GM19023 (cell line): ENCODE measurements around the gene C20orf202.

Experiments
- ATAC-seq: cut with Tn5 transposase; IDR thresholded peaks from one replicate; pipeline ENCODE4 v1.9.1; 2021; ENCODE audit warnings: mild to moderate bottlenecking, moderate library complexity; ENCODE audit not compliant: unreplicated experiment

C20orf202 gene

DNA sequence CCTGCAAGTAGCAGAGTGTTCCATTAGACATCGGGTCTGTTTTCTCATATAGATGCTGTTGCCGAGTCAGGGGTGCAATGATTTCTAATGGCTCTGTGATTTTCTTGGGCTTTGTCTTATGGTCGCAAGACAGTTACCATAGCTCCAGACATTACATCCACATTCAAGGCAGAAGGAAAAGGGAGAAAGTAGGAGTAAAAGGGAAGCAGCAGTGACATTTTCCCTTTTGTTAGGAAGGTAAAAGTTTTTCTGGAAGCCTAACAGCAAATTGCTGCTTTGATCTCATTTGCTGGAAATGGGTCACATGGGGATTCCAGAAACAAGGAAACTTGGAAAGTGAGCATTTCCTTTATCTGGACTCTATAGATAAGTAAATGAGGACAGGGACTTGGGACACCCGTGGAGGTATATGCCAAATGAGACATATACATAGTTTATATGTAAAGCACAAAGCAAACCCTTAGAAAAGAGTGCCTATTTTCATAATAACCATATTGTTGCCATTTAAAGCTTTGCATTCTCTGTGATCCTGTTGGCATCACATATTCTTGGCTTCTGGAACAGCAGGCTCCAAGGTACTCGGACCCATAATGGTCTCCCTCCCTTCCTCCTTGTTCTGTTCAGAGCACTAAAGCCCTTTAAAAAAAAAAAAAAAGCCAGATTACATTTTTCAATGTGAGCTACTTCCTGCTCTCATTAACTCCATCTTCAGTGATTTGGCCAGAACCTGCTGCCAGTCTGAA lies at the start of gene C20orf202:
C20orf202 (plus strand) TSS at position 693 of the 743 bp plus-strand sequence. CDS start 132 bp downstream, outside the sequence.
- no peak for ATAC-seq

DNA sequence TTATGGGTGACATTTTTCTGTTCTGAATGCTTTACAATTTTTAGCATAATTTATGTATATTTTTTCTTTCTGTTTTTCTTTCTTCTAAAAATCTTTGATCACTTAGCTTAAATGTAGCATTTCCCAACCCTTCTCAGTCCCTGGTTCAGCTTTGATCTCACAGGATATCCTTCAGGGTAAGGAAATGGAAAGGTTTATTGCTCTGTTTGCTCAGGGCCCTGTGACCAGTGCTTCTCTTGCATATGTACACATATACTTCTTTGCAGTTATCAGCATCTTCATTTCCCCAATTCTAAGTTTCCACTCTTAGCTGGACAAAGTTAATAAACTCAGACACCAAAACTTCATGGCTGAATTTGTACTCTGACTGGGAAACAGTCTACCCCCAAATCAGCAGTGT lies 49.0 kb upstream of the C20orf202 start:
- ATAC-seq: no peak

DNA sequence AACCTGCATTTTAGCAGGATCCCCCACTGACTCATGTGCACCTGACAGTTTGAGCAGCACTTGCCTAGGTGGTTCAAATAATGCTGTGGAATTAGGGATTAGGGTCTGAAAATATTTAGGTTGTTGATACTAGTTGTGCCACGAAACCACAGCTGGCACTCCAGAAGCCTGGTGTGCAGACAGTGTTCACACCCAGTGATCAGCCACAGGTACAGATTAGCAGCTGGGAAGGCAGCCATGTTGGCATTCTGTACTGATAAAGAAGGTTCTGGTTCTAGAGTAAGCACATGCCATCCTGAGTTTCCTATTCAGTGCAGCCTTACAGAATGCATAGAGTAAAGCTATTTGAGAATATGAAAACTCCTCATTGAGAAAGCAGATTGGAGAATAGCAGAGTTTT lies 48.6 kb upstream of the C20orf202 start:
- no peak for ATAC-seq

DNA sequence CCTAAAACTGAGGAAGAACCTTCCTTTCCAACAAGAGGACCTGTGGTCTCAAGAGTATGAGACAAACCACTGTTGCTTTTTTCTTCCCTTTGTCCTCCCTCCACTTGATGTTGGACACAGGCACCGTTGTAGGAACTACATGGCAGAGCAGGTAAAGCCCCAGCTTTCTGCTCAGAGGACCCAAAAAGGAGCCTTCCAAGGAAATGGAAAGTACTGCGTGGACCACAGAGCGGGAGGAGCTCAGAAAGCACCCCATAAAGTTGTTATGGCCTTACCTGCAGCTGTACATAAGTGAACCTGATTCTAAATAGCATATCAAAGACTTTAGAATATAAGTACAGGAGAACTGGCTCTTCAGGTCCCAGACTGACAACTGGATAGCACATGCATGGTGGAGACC lies 47.9 kb upstream of the C20orf202 start:
- ATAC-seq: no peak

- no peak for ATAC-seq
Measured at GRCh38 chr20:1160496-1160895, 42.8 kb upstream of the C20orf202 start.

GRCh38 chr20:1160991-1161390 lies 42.3 kb upstream of the C20orf202 start:
- no peak for ATAC-seq

DNA sequence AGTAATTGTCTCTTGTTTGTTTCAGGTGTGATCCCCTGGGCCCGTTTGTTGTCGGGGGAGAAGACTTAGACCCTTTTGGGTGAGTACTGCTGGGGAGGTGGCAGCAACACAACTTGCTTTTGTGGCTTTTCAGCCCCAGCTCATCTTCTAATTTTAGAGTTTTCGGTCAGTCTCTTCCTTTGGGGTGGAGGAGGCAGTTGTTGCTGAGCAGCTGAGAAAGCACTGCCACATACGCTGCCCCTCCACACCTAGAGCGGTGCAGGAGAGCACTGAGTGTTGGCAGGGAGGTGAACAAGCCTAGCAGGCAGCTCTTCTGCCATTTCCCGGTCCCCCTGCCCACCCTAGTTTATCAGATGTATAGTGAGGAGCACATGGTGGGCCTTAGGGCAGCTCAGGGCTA lies 40.1 kb upstream of the C20orf202 start:
- no peak for ATAC-seq

- no peak for ATAC-seq
Measured at GRCh38 chr20:1163653-1164052, 39.6 kb upstream of the C20orf202 start.

- ATAC-seq: no peak
Measured at GRCh38 chr20:1164871-1165270, 38.4 kb upstream of the C20orf202 start.

DNA sequence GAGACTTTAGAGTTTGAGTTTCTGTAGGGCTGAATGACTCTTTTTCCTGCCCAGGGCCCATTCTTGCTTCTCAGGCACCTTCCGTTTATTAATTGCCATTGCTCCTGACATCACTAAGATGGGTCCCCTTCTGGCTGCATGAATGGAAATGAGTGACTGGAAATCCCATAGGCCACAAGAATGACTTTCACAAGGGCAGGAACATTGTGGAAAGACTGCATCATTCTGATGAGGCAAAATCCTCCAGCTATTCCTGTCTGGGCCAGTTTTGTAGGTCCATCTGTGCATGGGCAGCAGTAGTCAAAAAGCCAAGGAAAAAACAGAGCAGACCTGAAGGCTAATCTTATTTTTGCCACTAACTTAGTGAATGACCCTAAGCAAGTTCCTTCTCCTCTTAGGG lies 37.7 kb upstream of the C20orf202 start:
- ATAC-seq: no peak

GRCh38 chr20:1165941-1166340 lies 37.3 kb upstream of the C20orf202 start:
- ATAC-seq: no peak

- ATAC-seq: no peak
Measured at GRCh38 chr20:1166948-1167720, 36.1 kb upstream of the C20orf202 start.

DNA sequence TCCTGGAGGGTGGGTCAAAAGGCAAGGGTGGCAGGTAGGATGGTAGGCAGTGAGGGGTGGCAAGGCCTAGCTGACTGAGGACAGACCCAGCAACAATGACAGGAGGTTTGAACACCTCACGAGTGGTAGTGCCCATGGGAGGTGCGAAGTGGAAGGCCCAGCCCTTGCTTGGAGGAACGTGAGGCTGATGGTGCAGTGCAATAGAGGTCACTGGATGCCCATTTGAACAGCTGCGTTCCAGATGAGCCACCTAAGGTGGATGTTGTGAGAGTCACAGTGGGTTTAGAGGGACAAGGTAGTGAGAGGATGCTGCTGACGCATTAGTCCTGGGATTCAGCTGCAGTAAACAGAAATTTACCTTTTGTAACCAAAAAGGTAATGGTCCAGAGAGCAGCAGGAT lies 34.0 kb upstream of the C20orf202 start:
- ATAC-seq: no peak

GRCh38 chr20:1171461-1172093 lies 31.7 kb upstream of the C20orf202 start:
- no peak for ATAC-seq

DNA sequence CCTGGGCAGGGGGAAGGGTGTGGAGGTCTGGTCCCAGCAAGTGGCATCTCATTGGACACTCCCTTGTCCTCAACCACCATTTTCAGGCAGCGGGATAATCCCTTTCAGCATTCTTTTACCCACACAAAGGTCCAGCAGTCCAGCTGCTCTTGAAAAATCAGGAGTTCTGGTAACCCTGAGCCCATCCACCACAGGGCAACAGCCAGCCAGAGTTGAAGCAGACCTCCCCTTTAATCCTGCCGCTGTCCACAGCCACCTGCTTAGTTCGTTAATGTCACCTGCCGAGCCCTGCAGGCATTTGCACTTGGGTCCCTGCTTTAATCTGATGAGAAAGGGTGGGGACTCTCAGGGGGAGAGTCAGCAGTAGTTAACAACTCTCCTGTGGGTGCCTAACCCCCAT lies 29.6 kb upstream of the C20orf202 start:
- ATAC-seq: no peak

GRCh38 chr20:1174787-1175186 lies 28.5 kb upstream of the C20orf202 start:
- no peak for ATAC-seq

GRCh38 chr20:1177680-1178079 lies 25.6 kb upstream of the C20orf202 start:
- ATAC-seq: no peak

DNA sequence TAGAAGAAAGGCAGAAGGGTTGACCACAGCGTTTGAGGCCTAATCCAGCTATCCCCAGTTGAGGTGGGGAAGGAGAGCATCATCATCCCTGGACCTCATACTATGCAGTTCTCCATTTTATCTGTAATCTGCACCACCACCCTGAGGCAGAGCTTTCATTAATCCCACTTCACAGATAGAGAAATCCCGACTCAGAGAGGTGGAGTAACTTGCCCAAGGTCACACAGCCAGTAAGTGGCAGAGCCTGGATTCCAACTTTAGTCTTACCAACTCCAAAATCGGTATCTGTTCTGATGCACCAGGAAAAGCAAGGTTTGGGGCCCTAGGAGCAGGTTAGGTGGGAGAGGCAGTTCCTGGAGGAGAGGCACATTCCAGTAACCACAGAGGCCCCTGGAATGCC lies 25.2 kb upstream of the C20orf202 start:
- no peak for ATAC-seq

DNA sequence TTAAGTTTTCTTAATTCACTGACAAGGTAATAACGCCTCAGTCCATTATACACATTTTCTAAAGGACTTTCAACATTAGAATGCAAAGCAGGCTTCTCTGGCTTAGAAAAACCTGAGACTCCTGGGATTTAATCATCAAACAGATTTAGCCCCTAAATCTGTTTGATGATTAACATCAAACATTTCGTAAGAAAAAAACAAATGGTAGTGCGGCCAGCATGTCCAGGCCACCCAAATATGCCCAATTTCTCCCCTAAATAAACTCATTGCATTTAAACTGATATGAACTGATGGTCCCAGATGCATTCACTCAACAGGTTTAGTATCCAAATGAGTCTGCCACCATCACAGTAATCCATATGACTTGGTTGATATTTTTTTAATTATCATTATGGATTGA lies 24.6 kb upstream of the C20orf202 start:
- no peak for ATAC-seq

GRCh38 chr20:1180949-1181348 lies 22.3 kb upstream of the C20orf202 start:
- no peak for ATAC-seq

GRCh38 chr20:1182106-1182505 lies 21.1 kb upstream of the C20orf202 start:
- no peak for ATAC-seq

DNA sequence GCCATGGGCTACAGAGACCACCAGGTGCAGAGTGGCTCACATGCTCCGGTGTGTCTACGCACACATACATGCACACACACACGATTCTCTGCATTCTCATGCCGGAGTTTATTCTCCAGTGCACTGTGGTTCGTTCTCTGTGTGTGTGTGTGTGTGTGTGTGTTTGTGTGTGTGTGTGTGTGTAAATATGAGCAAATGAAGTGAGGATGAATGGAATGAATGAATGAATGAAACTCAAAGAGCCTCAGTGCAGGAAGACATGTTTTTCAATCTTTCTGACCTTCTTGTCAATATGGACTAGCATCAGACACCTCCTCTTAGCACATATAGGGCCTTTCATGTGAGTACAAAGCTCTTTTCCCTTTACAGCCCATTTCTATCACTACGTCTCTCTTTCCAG lies 20.1 kb upstream of the C20orf202 start:
- ATAC-seq: no peak
